Stimulated activated CD4-positive, alpha-beta T cell treated with anti-CD3 and anti-CD28 coated beads, TNF-alpha, amount 100 ng/mL, for 24 hours (primary cell): Measurements from ENCODE around the gene ABCB8.
"Not testable (repeated sequence)": the region's sequence is repeated elsewhere in the genome, so short reads cannot be mapped to it uniquely, and the experiment has no call there.

Experiments
- DNase-seq, 3 experiments: peaks; one replicate each; pipeline ENCODE4 v3.0.0-alpha.2; 2020; ENCODE audit warnings: low read depth in 3 of 3

The ABCB8 gene

GRCh38 chr7:150998341-150998740 is 29.9 kb upstream of the ABCB8 start:
- DNase-seq = no peak

- DNase-seq = no peak
Measured at GRCh38 chr7:150999001-150999400, 29.2 kb upstream of the ABCB8 start.

GRCh38 chr7:150999497-151000230 is 28.6 kb upstream of the ABCB8 start:
- no peak for DNase-seq

- no peak for DNase-seq
Measured at GRCh38 chr7:151000897-151001495, 27.3 kb upstream of the ABCB8 start.

GRCh38 chr7:151001546-151001945 is 26.7 kb upstream of the ABCB8 start:
- DNase-seq = no peak

- no peak for DNase-seq
Measured at GRCh38 chr7:151003572-151003971, 24.7 kb upstream of the ABCB8 start.

GRCh38 chr7:151005566-151005965 is 22.7 kb upstream of the ABCB8 start:
- no peak for DNase-seq

- DNase-seq = no peak
Measured at GRCh38 chr7:151006590-151007300, 21.5 kb upstream of the ABCB8 start.

- no peak for DNase-seq
Measured at GRCh38 chr7:151007469-151007898, 20.8 kb upstream of the ABCB8 start.

- DNase-seq = no peak
Measured at GRCh38 chr7:151008143-151008510, 20.1 kb upstream of the ABCB8 start.

- peak; percentile 54 to 85 (median 74) for DNase-seq
Measured at GRCh38 chr7:151008511-151009323, 19.5 kb upstream of the ABCB8 start.

- DNase-seq = no peak
Measured at GRCh38 chr7:151009327-151010036, 18.8 kb upstream of the ABCB8 start.

GRCh38 chr7:151010037-151010306 is 18.3 kb upstream of the ABCB8 start:
- no peak for DNase-seq

- peak in 1 of 3 experiments; percentile 42 for DNase-seq
Measured at GRCh38 chr7:151010307-151011096, 17.7 kb upstream of the ABCB8 start.

GRCh38 chr7:151011097-151011409 is 17.2 kb upstream of the ABCB8 start:
- no peak for DNase-seq

GRCh38 chr7:151011616-151012015 is 16.6 kb upstream of the ABCB8 start:
- DNase-seq = not testable (repeated sequence)

GRCh38 chr7:151012031-151012692 is 16.1 kb upstream of the ABCB8 start:
- DNase-seq = no peak

- no peak for DNase-seq
Measured at GRCh38 chr7:151012911-151013347, 15.3 kb upstream of the ABCB8 start.

GRCh38 chr7:151013356-151013732 is 14.9 kb upstream of the ABCB8 start:
- no peak for DNase-seq

GRCh38 chr7:151013733-151014497 is 14.3 kb upstream of the ABCB8 start:
- peak; percentile 65 to 84 (median 72) for DNase-seq
